Adipose tissue (tissue), 3 donors: Measurements from ENCODE around the gene LMF1. TPM values are rescaled to one million over a fixed set of nuclear protein-coding genes. Genes with fewer than 3 reads are reported as not detected.
"Not testable (repeated sequence)": the region's sequence is repeated elsewhere in the genome, so short reads cannot be mapped to it uniquely, and the experiment has no call there.

Experiments used
- H3K27ac ChIP-seq: one replicate; pipeline ENCODE4 v1.5.1; 2013; ENCODE audit warnings: low read depth, low read length
- WGBS, 3 donors: extraction: QIAGEN DNeasy Blood & Tissue Kit; methylation state at CpG; one replicate each; pipeline ENCODE4 v1.1.7; 2013; 5-methylcytosine and 5-hydroxymethylcytosine counted together
- polyA plus RNA-seq, 3 donors: library from polyadenylated mRNA; stranded (reverse); fragments of 200-250 nt; gene quantifications; one replicate each; pipeline ENCODE4 v1.2.3, GENCODE V29; 2013
- donor health status: healthy with polysubstance abuse.
- donor health status: Bipolar disorder and iron deficiency.
- donor health status: healthy.

LMF1 gene
- polyA plus RNA-seq, 3 donors = 8.7 to 13.0 (median 12.3) TPM

GRCh38 chr16:873889-874288 is 96.9 kb downstream of the LMF1 start:
- no peak overlapping the region for H3K27ac ChIP-seq
- WGBS, 3 donors = 89 to 94% (median 92%) methylated on average over 22 of the region's 22 CpGs

- H3K27ac ChIP-seq = no peak overlapping the region
- 83 to 95% (median 89%) methylated on average over 25 to 29 of the region's 29 CpGs for WGBS, 3 donors
These were observed 97.5 kb downstream of the LMF1 start for GRCh38 chr16:873243-873661.

GRCh38 chr16:872436-873242 is 98.1 kb downstream of the LMF1 start:
- WGBS, 3 donors = 90 to 95% (median 93%) methylated on average over 23 of the region's 23 CpGs
- no peak overlapping the region for H3K27ac ChIP-seq

- 90 to 91% (median 91%) methylated on average over 30 of the region's 30 CpGs for WGBS, 3 donors
- no peak overlapping the region for H3K27ac ChIP-seq
These were observed 99.0 kb downstream of the LMF1 start for GRCh38 chr16:871562-872345.

GRCh38 chr16:870856-871561 is 99.8 kb downstream of the LMF1 start:
- WGBS, 3 donors = 81 to 91% (median 87%) methylated on average over 30 to 31 of the region's 31 CpGs
- H3K27ac ChIP-seq = no peak overlapping the region

- H3K27ac ChIP-seq = no peak overlapping the region
- 94 to 97% (median 96%) methylated on average over 27 to 32 of the region's 32 CpGs for WGBS, 3 donors
These were observed 100.8 kb downstream of the LMF1 start for GRCh38 chr16:869823-870641.

- H3K27ac ChIP-seq = no peak overlapping the region
- WGBS, 3 donors = 91 to 95% (median 93%) methylated on average over 34 to 37 of the region's 37 CpGs
These were observed 101.7 kb downstream of the LMF1 start for GRCh38 chr16:868846-869822.

GRCh38 chr16:868386-868755 is 102.4 kb downstream of the LMF1 start:
- no peak overlapping the region for H3K27ac ChIP-seq
- 90 to 98% (median 96%) methylated on average over 6 of the region's 6 CpGs for WGBS, 3 donors

GRCh38 chr16:867421-868385 is 103.1 kb downstream of the LMF1 start:
- no peak overlapping the region for H3K27ac ChIP-seq
- 92 to 93% (median 92%) methylated on average over 32 to 34 of the region's 34 CpGs for WGBS, 3 donors

GRCh38 chr16:866252-866896 is 104.4 kb downstream of the LMF1 start:
- WGBS, 3 donors = 84 to 91% (median 85%) methylated on average over 9 of the region's 9 CpGs
- H3K27ac ChIP-seq = no peak overlapping the region

- 83 to 92% (median 90%) methylated on average over 5 of the region's 5 CpGs for WGBS, 3 donors
- H3K27ac ChIP-seq = no peak overlapping the region
These were observed 105.8 kb downstream of the LMF1 start for GRCh38 chr16:865026-865425.

- WGBS, 3 donors = 94 to 97% (median 96%) methylated on average over 17 of the region's 17 CpGs
- H3K27ac ChIP-seq = no peak overlapping the region
These were observed 109.3 kb downstream of the LMF1 start for GRCh38 chr16:861446-861845.

- 95 to 96% (median 96%) methylated on average over 10 of the region's 10 CpGs for WGBS, 3 donors
- H3K27ac ChIP-seq = no peak overlapping the region
These were observed 109.9 kb downstream of the LMF1 start for GRCh38 chr16:860891-861290.

- not testable (repeated sequence) for H3K27ac ChIP-seq
- 97 to 99% (median 98%) methylated on average over 29 to 33 of the region's 35 CpGs for WGBS, 3 donors
These were observed 111.8 kb downstream of the LMF1 start for GRCh38 chr16:858971-859370.

- 86 to 93% (median 89%) methylated on average over 27 to 36 of the region's 36 CpGs for WGBS, 3 donors
- not testable (repeated sequence) for H3K27ac ChIP-seq
These were observed 112.3 kb downstream of the LMF1 start for GRCh38 chr16:858441-858840.

GRCh38 chr16:856811-857210 is 114.0 kb downstream of the LMF1 start:
- 97 to 99% (median 98%) methylated on average over 24 of the region's 24 CpGs for WGBS, 3 donors
- no peak overlapping the region for H3K27ac ChIP-seq
